GM12864 (cell line): ENCODE results near the gene TRIP4.

ENCODE experiments used
- DNase-seq: peaks from one replicate; pipeline ENCODE4 v3.0.0-alpha.2; 2011; ENCODE audit warnings: low read depth
- H3K4me3 ChIP-seq: 2 replicates; pipeline ENCODE4 v1.5.1; 2011; ENCODE audit warnings: mild to moderate bottlenecking, low read depth, low read length, control low read depth
- TF ChIP-seq, protein P1 (sequence below): IDR thresholded peaks from 2 replicates; pipeline ENCODE4 v1.5.1; 2011; ENCODE audit warnings: low read depth, mild to moderate bottlenecking, moderate library complexity, low read length, control low read depth, inconsistent platforms; ENCODE audit errors: missing control alignments

Gene TRIP4

DNA sequence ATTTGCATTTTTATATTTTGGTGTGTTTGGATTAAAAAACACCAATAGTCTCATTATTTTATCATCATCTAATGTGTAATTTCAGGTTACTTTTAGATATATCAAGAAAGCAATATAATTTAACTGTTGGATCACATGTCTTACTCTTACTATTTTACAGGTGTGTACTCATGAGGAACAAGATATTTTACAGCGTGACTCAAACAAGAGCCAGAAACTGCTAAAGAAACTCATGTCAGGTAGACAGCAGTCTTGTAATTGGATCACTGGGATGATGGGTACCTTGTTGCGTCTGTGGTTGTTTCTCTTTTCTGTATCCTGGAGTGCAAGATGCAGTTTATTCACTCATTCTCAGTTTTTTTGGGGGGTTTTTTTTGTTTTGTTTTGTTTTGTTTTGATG, 12.9 kb downstream of the TRIP4 start:
- H3K4me3 ChIP-seq = no peak overlapping the region
- TF ChIP-seq, protein P1, sequence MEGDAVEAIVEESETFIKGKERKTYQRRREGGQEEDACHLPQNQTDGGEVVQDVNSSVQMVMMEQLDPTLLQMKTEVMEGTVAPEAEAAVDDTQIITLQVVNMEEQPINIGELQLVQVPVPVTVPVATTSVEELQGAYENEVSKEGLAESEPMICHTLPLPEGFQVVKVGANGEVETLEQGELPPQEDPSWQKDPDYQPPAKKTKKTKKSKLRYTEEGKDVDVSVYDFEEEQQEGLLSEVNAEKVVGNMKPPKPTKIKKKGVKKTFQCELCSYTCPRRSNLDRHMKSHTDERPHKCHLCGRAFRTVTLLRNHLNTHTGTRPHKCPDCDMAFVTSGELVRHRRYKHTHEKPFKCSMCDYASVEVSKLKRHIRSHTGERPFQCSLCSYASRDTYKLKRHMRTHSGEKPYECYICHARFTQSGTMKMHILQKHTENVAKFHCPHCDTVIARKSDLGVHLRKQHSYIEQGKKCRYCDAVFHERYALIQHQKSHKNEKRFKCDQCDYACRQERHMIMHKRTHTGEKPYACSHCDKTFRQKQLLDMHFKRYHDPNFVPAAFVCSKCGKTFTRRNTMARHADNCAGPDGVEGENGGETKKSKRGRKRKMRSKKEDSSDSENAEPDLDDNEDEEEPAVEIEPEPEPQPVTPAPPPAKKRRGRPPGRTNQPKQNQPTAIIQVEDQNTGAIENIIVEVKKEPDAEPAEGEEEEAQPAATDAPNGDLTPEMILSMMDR = no peak
- DNase-seq = no peak

GRCh38 chr15:64412216-64412615, 24.6 kb downstream of the TRIP4 start:
- TF ChIP-seq, protein P1 = no peak
- no peak for DNase-seq
- H3K4me3 ChIP-seq = no peak overlapping the region

DNA sequence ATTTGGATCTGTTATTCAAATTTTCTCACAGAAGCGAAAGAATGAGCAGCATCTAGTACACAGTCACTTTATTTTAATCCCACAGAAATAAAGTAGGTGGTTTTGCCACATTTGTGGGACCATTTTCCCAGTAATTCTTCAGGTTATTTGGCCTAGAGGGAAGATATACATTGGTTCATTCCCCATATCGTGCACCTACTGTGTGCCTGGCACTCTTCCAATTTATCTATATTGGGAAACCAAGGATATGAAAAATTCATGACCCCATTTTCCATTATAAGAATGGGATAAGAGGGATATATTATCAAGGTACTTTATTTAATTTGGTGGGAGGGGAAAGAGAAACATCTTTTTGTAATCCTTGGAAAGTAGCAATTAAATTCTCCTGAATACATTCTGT, 35.1 kb downstream of the TRIP4 start:
- no peak for DNase-seq
- no peak overlapping the region for H3K4me3 ChIP-seq
- TF ChIP-seq, protein P1 = no peak

- H3K4me3 ChIP-seq = no peak overlapping the region
- TF ChIP-seq, protein P1 = no peak
- no peak for DNase-seq
Observed at GRCh38 chr15:64423970-64424369, 36.3 kb downstream of the TRIP4 start.

DNA sequence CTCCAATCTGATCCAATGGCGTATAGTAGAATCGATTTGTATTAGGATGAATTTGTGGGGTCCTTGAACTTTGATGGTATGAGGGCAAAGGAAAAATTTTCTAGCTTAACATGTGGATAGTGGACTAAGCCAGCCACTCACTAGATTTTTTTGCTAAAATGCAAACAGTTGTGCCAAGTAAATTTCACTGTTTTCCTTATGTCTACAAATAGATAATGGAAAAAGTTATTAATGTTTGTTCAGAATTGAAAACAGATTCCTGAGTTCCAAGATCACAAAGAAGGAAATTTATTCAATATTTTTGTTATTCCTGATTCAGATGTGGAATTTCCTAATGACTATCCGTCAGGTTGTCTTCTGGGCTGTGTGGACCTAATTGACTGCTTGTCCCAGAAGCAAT, 37.6 kb downstream of the TRIP4 start:
- TF ChIP-seq, protein P1 = no peak
- no peak for DNase-seq

DNA sequence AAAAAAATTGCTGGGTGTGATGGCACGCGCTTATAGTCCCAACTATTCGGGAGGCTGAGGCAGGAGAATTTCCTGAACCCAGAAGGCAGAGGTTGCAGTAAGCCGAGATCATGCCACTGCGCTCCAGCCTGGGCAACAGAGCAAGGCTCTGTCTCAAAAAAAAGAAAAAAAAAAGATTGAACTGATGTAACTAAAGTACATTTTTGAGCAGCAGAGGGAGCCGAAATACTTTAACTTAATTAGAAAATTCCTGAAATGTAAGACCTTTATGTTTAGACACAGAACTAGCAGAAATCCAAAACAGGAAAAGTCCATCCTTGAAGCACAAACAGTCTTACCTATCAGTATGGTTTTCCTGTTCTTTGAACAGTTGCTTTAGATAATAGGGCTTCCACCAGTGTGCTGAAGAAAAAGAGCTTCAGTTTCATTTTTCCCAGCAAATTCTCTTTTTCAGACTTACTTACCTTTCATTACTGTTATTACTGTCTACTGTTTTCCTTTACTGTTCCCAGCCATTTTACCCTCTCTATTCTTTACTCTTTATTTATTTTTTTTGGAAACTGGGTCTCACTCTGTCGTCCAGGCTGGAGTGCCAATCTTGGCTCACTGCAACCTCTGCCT, 39.3 kb downstream of the TRIP4 start:
- H3K4me3 ChIP-seq = no peak overlapping the region
- TF ChIP-seq, protein P1 = peak; percentile 18
- no peak for DNase-seq

More for the DNA sequence above, 37.6 kb downstream of the TRIP4 start:
- H3K4me3 ChIP-seq = no peak overlapping the region

- no peak overlapping the region for H3K4me3 ChIP-seq
- TF ChIP-seq, protein P1 = no peak
- DNase-seq = no peak
Observed at GRCh38 chr15:64429448-64429847, 41.8 kb downstream of the TRIP4 start.
